ENCODE measurements around the gene ATG16L2.

The ATG16L2 gene

DNA sequence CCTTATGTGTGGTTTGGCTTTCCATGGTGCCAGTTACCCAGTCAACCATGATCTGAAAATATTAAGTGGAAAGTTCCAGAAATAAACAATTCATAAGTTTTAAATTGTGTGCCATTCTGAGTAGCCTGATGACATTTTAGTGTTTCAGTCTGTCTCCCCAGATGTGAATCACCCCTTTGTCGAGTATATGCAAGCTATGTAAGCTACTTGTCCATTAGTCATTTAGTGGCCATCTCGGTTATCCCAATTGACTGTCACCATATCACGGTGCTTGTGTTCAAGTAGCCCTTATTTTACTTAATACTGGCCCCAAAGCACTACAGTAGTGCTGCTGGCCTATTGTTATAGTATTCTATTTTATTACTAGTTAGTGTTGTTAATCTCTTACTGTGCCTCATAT lies 44.9 kb downstream of the ATG16L2 start:
- no peak for DNase-seq
- H3K27ac Mint-ChIP-seq: no peak overlapping the region
- TF ChIP-seq, protein P1, sequence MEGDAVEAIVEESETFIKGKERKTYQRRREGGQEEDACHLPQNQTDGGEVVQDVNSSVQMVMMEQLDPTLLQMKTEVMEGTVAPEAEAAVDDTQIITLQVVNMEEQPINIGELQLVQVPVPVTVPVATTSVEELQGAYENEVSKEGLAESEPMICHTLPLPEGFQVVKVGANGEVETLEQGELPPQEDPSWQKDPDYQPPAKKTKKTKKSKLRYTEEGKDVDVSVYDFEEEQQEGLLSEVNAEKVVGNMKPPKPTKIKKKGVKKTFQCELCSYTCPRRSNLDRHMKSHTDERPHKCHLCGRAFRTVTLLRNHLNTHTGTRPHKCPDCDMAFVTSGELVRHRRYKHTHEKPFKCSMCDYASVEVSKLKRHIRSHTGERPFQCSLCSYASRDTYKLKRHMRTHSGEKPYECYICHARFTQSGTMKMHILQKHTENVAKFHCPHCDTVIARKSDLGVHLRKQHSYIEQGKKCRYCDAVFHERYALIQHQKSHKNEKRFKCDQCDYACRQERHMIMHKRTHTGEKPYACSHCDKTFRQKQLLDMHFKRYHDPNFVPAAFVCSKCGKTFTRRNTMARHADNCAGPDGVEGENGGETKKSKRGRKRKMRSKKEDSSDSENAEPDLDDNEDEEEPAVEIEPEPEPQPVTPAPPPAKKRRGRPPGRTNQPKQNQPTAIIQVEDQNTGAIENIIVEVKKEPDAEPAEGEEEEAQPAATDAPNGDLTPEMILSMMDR (IDR thresholded peaks at IDR 0.05): no peak
- H3K9me3 Mint-ChIP-seq: no peaks in the 10 kb centered on the region
- no peak overlapping the region for H3K4me3 Mint-ChIP-seq
- no peaks in the 10 kb centered on the region for H3K4me1 Mint-ChIP-seq
- no peaks in the 10 kb centered on the region for H3K27me3 Mint-ChIP-seq (ENCODE audit: low read depth, poor library complexity)
- H3K36me3 Mint-ChIP-seq (ENCODE audit: low read depth): peaks cover 13% of the 10 kb centered on the region

DNA sequence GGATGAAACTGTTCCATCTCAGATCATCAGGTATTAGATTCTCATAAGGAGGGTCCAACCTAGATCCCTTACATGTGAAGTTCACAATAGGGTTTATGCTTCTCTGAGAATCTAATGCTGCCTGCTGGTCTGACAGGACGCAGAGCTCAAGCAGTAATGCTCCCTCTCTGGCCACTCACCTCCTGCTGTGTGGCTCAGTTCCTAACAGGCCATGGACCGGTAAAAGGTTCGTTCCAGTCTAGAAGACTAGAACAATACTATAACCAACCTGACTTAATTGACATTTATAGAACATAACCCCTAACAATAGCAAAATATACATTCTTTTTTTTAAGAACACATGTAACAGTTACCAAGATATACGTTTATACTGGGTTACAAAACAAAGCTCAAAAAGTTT lies 45.8 kb downstream of the ATG16L2 start:
- TF ChIP-seq, protein P1 (IDR thresholded peaks at IDR 0.05): no peak
- no peak for DNase-seq
- H3K4me1 Mint-ChIP-seq: no peaks in the 10 kb centered on the region
- H3K9me3 Mint-ChIP-seq: no peaks in the 10 kb centered on the region
- H3K4me3 Mint-ChIP-seq: no peak overlapping the region
- no peak overlapping the region for H3K27ac Mint-ChIP-seq
- H3K27me3 Mint-ChIP-seq (ENCODE audit: low read depth, poor library complexity): no peaks in the 10 kb centered on the region
- H3K36me3 Mint-ChIP-seq (ENCODE audit: low read depth): peaks cover 13% of the 10 kb centered on the region

DNA sequence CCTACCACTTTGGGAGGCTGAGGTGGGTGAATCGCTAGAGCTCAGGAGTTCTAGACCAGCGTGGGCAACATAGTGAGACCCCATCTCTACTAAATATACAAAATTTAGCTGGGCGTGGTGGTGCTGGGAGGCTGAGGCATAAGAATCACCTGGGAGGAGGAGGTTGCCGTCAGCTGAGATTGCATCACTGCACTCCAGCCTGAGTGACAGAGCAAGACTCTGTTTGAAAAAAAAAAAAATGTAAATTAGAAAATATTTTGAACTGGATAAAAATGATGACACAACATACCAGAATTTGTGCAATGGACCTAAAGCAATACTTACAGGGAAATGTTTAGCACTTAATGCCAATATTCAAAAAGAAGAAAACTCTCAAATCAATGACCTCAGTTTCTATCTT lies 46.4 kb downstream of the ATG16L2 start:
- no peaks in the 10 kb centered on the region for H3K27me3 Mint-ChIP-seq (ENCODE audit: low read depth, poor library complexity)
- H3K4me1 Mint-ChIP-seq: no peaks in the 10 kb centered on the region
- TF ChIP-seq, protein P1 (IDR thresholded peaks at IDR 0.05): no peak
- H3K4me3 Mint-ChIP-seq: no peak overlapping the region
- peaks cover 13% of the 10 kb centered on the region for H3K36me3 Mint-ChIP-seq (ENCODE audit: low read depth)
- DNase-seq: no peak
- no peaks in the 10 kb centered on the region for H3K9me3 Mint-ChIP-seq
- no peak overlapping the region for H3K27ac Mint-ChIP-seq

DNA sequence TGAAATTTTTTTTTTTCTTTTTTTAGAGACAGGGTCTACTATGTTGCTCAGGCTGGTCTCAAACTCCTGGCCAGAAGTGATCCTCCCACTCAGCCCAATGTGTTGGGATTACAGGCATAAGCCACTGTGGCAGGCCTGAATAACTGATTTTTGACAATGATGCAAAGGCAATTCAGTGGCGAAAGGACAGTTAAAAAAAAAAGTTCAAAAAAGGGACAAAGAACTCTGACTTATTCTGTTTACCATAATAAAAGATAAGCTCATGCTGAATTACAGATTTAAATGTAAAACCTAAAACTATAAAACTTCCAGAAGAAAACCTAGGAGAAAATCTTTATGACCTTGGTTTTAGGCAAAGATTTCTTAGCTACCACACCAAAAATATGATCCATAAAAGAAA lies 48.9 kb downstream of the ATG16L2 start:
- Mint-ChIP-seq H3K9me3 (no peaks in the 10 kb centered on the region), H3K27ac (no peak overlapping the region), H3K4me3 (no peak overlapping the region), H3K4me1 (no peaks in the 10 kb centered on the region), H3K27me3 (ENCODE audit: low read depth, poor library complexity) (no peaks in the 10 kb centered on the region), H3K36me3 (ENCODE audit: low read depth) (peaks cover 34% of the 10 kb centered on the region)
- no peak for DNase-seq
- TF ChIP-seq, protein P1 (IDR thresholded peaks at IDR 0.05): no peak

DNA sequence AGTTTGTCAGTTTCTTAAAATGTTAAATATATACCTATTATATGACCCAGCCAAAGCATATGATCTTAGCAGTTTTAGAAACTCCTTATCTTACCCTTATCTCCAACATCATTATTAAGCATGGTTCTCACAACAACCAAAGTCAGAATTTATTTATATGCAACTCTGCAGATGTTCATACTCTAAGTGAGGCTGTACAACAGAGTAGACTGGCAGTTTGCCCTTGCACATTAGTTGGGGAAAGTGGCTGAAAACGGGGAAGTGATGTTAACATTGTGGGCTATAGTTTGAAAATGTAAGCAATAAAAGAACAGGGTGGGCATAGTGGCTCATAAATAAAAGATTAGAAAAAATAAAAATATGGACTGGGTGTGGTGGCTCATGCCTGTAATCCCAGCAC lies 49.7 kb downstream of the ATG16L2 start:
- TF ChIP-seq, protein P1 (IDR thresholded peaks at IDR 0.05): no peak
- DNase-seq: no peak
- Mint-ChIP-seq H3K4me3 (no peak overlapping the region), H3K27me3 (ENCODE audit: low read depth, poor library complexity) (no peaks in the 10 kb centered on the region), H3K4me1 (no peaks in the 10 kb centered on the region), H3K9me3 (no peaks in the 10 kb centered on the region), H3K27ac (peak overlapping the region; percentile 2), H3K36me3 (ENCODE audit: low read depth) (peaks cover 31% of the 10 kb centered on the region)

DNA sequence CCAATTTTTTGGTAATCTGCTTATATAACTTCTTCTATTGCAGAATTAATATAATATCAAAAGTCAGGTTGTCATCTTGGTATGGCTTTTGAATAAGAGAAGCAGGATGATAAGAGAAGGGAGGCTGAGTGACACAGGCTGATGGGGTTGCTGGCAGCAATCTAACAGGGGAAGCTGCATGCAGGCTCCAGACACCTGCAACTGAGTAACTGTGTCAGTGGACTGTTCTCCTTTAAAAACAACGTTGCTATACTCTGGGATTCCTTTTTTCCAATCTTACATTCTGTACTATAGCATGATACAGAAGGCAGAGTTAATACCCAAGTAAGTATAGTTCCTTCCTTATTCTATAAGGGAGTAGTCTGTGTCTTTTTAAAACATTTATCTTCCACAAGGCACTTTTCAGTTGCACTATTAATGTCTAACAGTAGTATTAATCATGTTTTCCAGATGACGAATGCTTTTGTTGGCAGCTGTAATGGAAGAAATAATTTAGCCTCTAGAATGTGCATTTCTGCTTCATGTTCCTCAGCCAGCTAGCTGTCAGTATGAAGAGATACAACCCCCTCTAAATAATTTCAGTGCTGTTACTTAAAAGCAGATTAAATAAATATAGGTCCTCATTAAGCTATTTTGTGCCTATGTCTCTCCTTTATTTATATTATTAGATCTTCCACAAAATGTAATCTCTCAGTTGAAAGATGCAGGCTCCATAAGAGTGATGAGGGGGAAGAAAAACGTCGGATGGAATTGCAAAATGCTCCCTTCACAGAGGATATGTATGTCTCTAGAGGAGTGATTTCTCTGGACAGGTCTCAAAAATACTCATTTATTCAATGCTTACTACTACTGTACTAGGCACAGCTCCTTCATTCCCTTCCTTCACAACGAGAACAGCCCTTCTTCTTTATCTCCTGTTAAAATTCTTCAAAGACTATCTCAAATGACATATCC lies 50.8 kb downstream of the ATG16L2 start:
- no peak overlapping the region for H3K27ac Mint-ChIP-seq
- no peaks in the 10 kb centered on the region for H3K27me3 Mint-ChIP-seq (ENCODE audit: low read depth, poor library complexity)
- DNase-seq: no peak
- H3K4me3 Mint-ChIP-seq: no peak overlapping the region
- TF ChIP-seq, protein P1 (IDR thresholded peaks at IDR 0.05): no peak
- H3K9me3 Mint-ChIP-seq: no peaks in the 10 kb centered on the region
- peaks cover 35% of the 10 kb centered on the region for H3K36me3 Mint-ChIP-seq (ENCODE audit: low read depth)
- no peaks in the 10 kb centered on the region for H3K4me1 Mint-ChIP-seq

Measured in nephron progenitor cell (in vitro differentiated cells).